ENCODE data around the gene MTUS2.

Gene MTUS2

GRCh38 chr13:29021717-29022116, 201.6 kb downstream of the MTUS2 start:
- Mint-ChIP-seq H3K36me3 (ENCODE audit: low read depth) (no peaks in the 10 kb centered on the region), H3K4me1 (no peaks in the 10 kb centered on the region), H3K27ac (no peak overlapping the region), H3K4me3 (no peak overlapping the region), H3K9me3 (peaks cover 44% of the 10 kb centered on the region), H3K27me3 (ENCODE audit: low read depth, poor library complexity) (peaks cover 4% of the 10 kb centered on the region)
- DNase-seq: no peak
- no peak for TF ChIP-seq CTCF (IDR thresholded peaks at IDR 0.05)

GRCh38 chr13:29022410-29022809, 202.3 kb downstream of the MTUS2 start:
- Mint-ChIP-seq H3K27me3 (ENCODE audit: low read depth, poor library complexity) (peaks cover 4% of the 10 kb centered on the region), H3K4me1 (no peaks in the 10 kb centered on the region), H3K27ac (no peak overlapping the region), H3K4me3 (no peak overlapping the region), H3K36me3 (ENCODE audit: low read depth) (no peaks in the 10 kb centered on the region), H3K9me3 (peaks cover 44% of the 10 kb centered on the region)
- no peak for DNase-seq
- TF ChIP-seq CTCF (IDR thresholded peaks at IDR 0.05): no peak

- TF ChIP-seq CTCF (IDR thresholded peaks at IDR 0.05): no peak
- Mint-ChIP-seq H3K36me3 (ENCODE audit: low read depth) (no peaks in the 10 kb centered on the region), H3K9me3 (peaks cover 40% of the 10 kb centered on the region), H3K4me1 (no peaks in the 10 kb centered on the region), H3K4me3 (no peak overlapping the region), H3K27ac (no peak overlapping the region), H3K27me3 (ENCODE audit: low read depth, poor library complexity) (peaks cover 4% of the 10 kb centered on the region)
- no peak for DNase-seq
Measured at GRCh38 chr13:29022968-29023367, 202.8 kb downstream of the MTUS2 start.

- no peak for TF ChIP-seq CTCF (IDR thresholded peaks at IDR 0.05)
- H3K27ac Mint-ChIP-seq: no peak overlapping the region
Measured at GRCh38 chr13:29024783-29025182, 204.6 kb downstream of the MTUS2 start.

GRCh38 chr13:29028868-29029267, 208.7 kb downstream of the MTUS2 start:
- H3K4me1 Mint-ChIP-seq: no peaks in the 10 kb centered on the region
- no peak for DNase-seq
- no peak overlapping the region for H3K4me3 Mint-ChIP-seq
- H3K27ac Mint-ChIP-seq: no peak overlapping the region
- H3K27me3 Mint-ChIP-seq (ENCODE audit: low read depth, poor library complexity): peaks cover 4% of the 10 kb centered on the region
- H3K36me3 Mint-ChIP-seq (ENCODE audit: low read depth): peaks cover 5% of the 10 kb centered on the region
- TF ChIP-seq CTCF (IDR thresholded peaks at IDR 0.05): no peak
- peaks cover 43% of the 10 kb centered on the region for H3K9me3 Mint-ChIP-seq

More at GRCh38 chr13:29024783-29025182, 204.6 kb downstream of the MTUS2 start:
- Mint-ChIP-seq H3K4me3 (no peak overlapping the region), H3K27me3 (ENCODE audit: low read depth, poor library complexity) (peaks cover 4% of the 10 kb centered on the region), H3K4me1 (no peaks in the 10 kb centered on the region), H3K9me3 (peaks cover 43% of the 10 kb centered on the region), H3K36me3 (ENCODE audit: low read depth) (peaks cover 5% of the 10 kb centered on the region)
- DNase-seq: no peak

- no peaks in the 10 kb centered on the region for H3K27me3 Mint-ChIP-seq (ENCODE audit: low read depth, poor library complexity)
- no peak for TF ChIP-seq CTCF (IDR thresholded peaks at IDR 0.05)
- H3K36me3 Mint-ChIP-seq (ENCODE audit: low read depth): no peaks in the 10 kb centered on the region
- no peak for DNase-seq
- H3K27ac Mint-ChIP-seq: no peak overlapping the region
- no peaks in the 10 kb centered on the region for H3K4me1 Mint-ChIP-seq
- H3K9me3 Mint-ChIP-seq: peaks cover 28% of the 10 kb centered on the region
- H3K4me3 Mint-ChIP-seq: no peak overlapping the region
Measured at GRCh38 chr13:29038700-29039099, 218.6 kb downstream of the MTUS2 start.
